ENCODE results near the gene GRIN2D. TPM values are rescaled to one million over a fixed set of nuclear protein-coding genes. Genes with fewer than 3 reads are reported as not detected.
A peak's percentile ranks its signal among the peaks of the same experiment; 100 is the strongest.

GRIN2D gene
- total RNA-seq, 4 donors from 2014 or later = 0.42 to 0.90 (median 0.51) TPM

- TF ChIP-seq CTCF (IDR thresholded peaks at IDR 0.05) (no peak), POLR2A (IDR thresholded peaks at IDR 0.05) (no peak), EP300 (IDR thresholded peaks at IDR 0.05) (no peak)
- peaks cover 2 to 30% of the 10 kb centered on the region in 2 donors for H3K27me3 ChIP-seq
- H3K4me3 ChIP-seq = peak overlapping the region in 1 of 4 donors; percentile 11
- no peaks in the 10 kb centered on the region for H3K9me3 ChIP-seq
- H3K36me3 ChIP-seq = no peaks in the 10 kb centered on the region
- DNase-seq (ENCODE audit: low spot score in 2 of 2) = peak; percentile 37 to 51
- peak overlapping the region in 2 of 4 donors; percentile 46 to 78 for H3K27ac ChIP-seq
- 30 to 35% methylated on average over 13 to 14 of the region's 14 CpGs for WGBS, 2 donors
- peaks cover 0 to 38% (median 0%) of the 10 kb centered on the region in 4 donors for H3K4me1 ChIP-seq
These were observed 6.7 kb downstream of the GRIN2D start for GRCh38 chr19:48400018-48400742.

- H3K27me3 ChIP-seq = peaks cover 2 to 26% of the 10 kb centered on the region in 2 donors
- H3K27ac ChIP-seq = no peak overlapping the region
- TF ChIP-seq EP300 (IDR thresholded peaks at IDR 0.05) = no peak
- no peak for TF ChIP-seq CTCF (IDR thresholded peaks at IDR 0.05)
- TF ChIP-seq POLR2A (IDR thresholded peaks at IDR 0.05) = no peak
- DNase-seq (ENCODE audit: low spot score in 2 of 2) = no peak
- 58 to 64% methylated on average over 5 of the region's 5 CpGs for WGBS, 2 donors
- no peak overlapping the region for H3K4me3 ChIP-seq
- H3K36me3 ChIP-seq = no peaks in the 10 kb centered on the region
- peaks cover 0 to 28% (median 0%) of the 10 kb centered on the region in 4 donors for H3K4me1 ChIP-seq
- peaks cover 0 to 8% (median 0%) of the 10 kb centered on the region in 4 donors for H3K9me3 ChIP-seq
These were observed 7.8 kb downstream of the GRIN2D start for GRCh38 chr19:48401287-48401686.

- no peak overlapping the region for H3K4me3 ChIP-seq
- DNase-seq (ENCODE audit: low spot score in 2 of 2) = no peak
- WGBS, 2 donors = 37 to 41% methylated on average over 3 of the region's 3 CpGs
These were observed 10.1 kb downstream of the GRIN2D start for GRCh38 chr19:48403606-48404005.

GRCh38 chr19:48405010-48405659 lies 11.7 kb downstream of the GRIN2D start:
- 93 to 94% methylated on average over 18 to 27 of the region's 27 CpGs for WGBS, 2 donors
- Histone ChIP-seq H3K4me1 (peaks cover 0 to 4% (median 0%) of the 10 kb centered on the region in 4 donors), H3K4me3 (no peak overlapping the region), H3K9me3 (peaks cover 0 to 8% (median 0%) of the 10 kb centered on the region in 4 donors), H3K36me3 (no peaks in the 10 kb centered on the region), H3K27ac (no peak overlapping the region), H3K27me3 (peaks cover 0 to 19% of the 10 kb centered on the region in 2 donors)
- no peak for DNase-seq (ENCODE audit: low spot score in 2 of 2)
- TF ChIP-seq EP300 (IDR thresholded peaks at IDR 0.05) = no peak

More at GRCh38 chr19:48403606-48404005, 10.1 kb downstream of the GRIN2D start:
- Histone ChIP-seq H3K36me3 (no peaks in the 10 kb centered on the region), H3K27ac (no peak overlapping the region), H3K27me3 (peaks cover 0 to 12% of the 10 kb centered on the region in 2 donors), H3K9me3 (peaks cover 0 to 8% (median 0%) of the 10 kb centered on the region in 4 donors), H3K4me1 (peaks cover 0 to 12% (median 0%) of the 10 kb centered on the region in 4 donors)
- TF ChIP-seq CTCF (IDR thresholded peaks at IDR 0.05) = no peak
- TF ChIP-seq EP300 (IDR thresholded peaks at IDR 0.05) = no peak
- TF ChIP-seq POLR2A (IDR thresholded peaks at IDR 0.05) = no peak

GRCh38 chr19:48405850-48406249 lies 12.4 kb downstream of the GRIN2D start:
- Histone ChIP-seq H3K4me3 (no peak overlapping the region), H3K27ac (no peak overlapping the region), H3K9me3 (peaks cover 0 to 8% (median 0%) of the 10 kb centered on the region in 4 donors), H3K36me3 (no peaks in the 10 kb centered on the region), H3K27me3 (peaks cover 0 to 26% of the 10 kb centered on the region in 2 donors), H3K4me1 (no peaks in the 10 kb centered on the region)
- TF ChIP-seq POLR2A (IDR thresholded peaks at IDR 0.05) = no peak
- no peak for TF ChIP-seq EP300 (IDR thresholded peaks at IDR 0.05)
- no peak for TF ChIP-seq CTCF (IDR thresholded peaks at IDR 0.05)
- 85 to 86% methylated on average over 13 of the region's 13 CpGs for WGBS, 2 donors
- DNase-seq (ENCODE audit: low spot score in 2 of 2) = no peak
